Right cardiac atrium (tissue), 5 donors: ENCODE data around the gene AMBP. TPM values are rescaled to one million over a fixed set of nuclear protein-coding genes. Genes with fewer than 3 reads are reported as not detected.
"Not testable (repeated sequence)": the region's sequence is repeated elsewhere in the genome, so short reads cannot be mapped to it uniquely, and the experiment has no call there.

Source experiments
- ATAC-seq, 2 donors: fragments of 200-7000 bp; cut with Tn5 transposase; one replicate each; pipeline versions ENCODE4 v1.8.0 to v1.9.1; 2020; ENCODE audit warnings: moderate library complexity in 2 of 2, mild to moderate bottlenecking in 1 of 2
- DNase-seq, 3 donors: peaks; one replicate each; pipeline ENCODE4 v3.0.0-alpha.2; 2020
- H3K27ac ChIP-seq: one replicate; pipeline ENCODE4 v1.5.1; 2013; ENCODE audit warnings: mild to moderate bottlenecking, low read length, control low read depth, moderate library complexity
- H3K27me3 ChIP-seq: one replicate; pipeline ENCODE4 v1.6.1; 2013; ENCODE audit not compliant: control insufficient read depth, insufficient read depth
- H3K4me1 ChIP-seq: one replicate; pipeline ENCODE4 v1.6.1; 2013; ENCODE audit warnings: low read length; ENCODE audit not compliant: control insufficient read depth, insufficient read depth
- H3K4me3 ChIP-seq: one replicate; pipeline ENCODE4 v1.5.1; 2013; ENCODE audit warnings: low read length, control low read depth
- H3K9me3 ChIP-seq: one replicate; pipeline ENCODE4 v1.6.1; 2013; ENCODE audit warnings: low read length; ENCODE audit not compliant: control insufficient read depth
- WGBS: extraction: QIAGEN DNeasy Blood & Tissue Kit; methylation state at CpG from one replicate; pipeline ENCODE4 v1.1.7; 2013; 5-methylcytosine and 5-hydroxymethylcytosine counted together
- intact Hi-C, 4 donors: fragments of 100-400 bp; cut with DNase I; formaldehyde crosslinking; loops; one replicate each; pipeline versions ENCODE4 v1.11.0 to v1.14.0; 2022 to 2023
- polyA plus RNA-seq: library from polyadenylated mRNA; stranded (reverse); fragments of 200-250 nt; gene quantifications from one replicate; pipeline ENCODE4 v1.2.3, GENCODE V29; 2013
- total RNA-seq, 4 donors: library from RNA; stranded (reverse); fragmentation: NEBNext Ultra II Directional; extraction: Animal tissue kit (Norgen Biotek cat#: 25700); gene quantifications; one replicate each; pipeline ENCODE4 v1.2.1, GENCODE V29; 2021
- donor health status: healthy with polysubstance abuse.
- donor health status: DM: no; HTN: yes; CAD: no.
- donor health status: DM: no; HTN: no; CAD: no.
- donor health status: DM: no; HTN: yes; CAD: no; lungs with severe emphysema.
- donor health status: DM: yes; HTN: yes; CAD: no.

Gene AMBP
- total and polyA plus RNA-seq, 5 donors = 0.11 to 0.81 TPM; not detected in 3

GRCh38 chr9:114088571-114089170 is 10.6 kb upstream of the AMBP start:
- no peaks in the 10 kb centered on the region for H3K4me1 ChIP-seq
- no peak overlapping the region for H3K4me3 ChIP-seq
- DNase-seq (peak in 1 of 3 donors; percentile 16), ATAC-seq (no peak)
- intact Hi-C loops = no loop called here
- H3K27me3 ChIP-seq = no peaks in the 10 kb centered on the region
- H3K27ac ChIP-seq = no peak overlapping the region
- no peaks in the 10 kb centered on the region for H3K9me3 ChIP-seq
- 94% methylated on average over 7 of the region's 7 CpGs for WGBS

- WGBS = 80% methylated on average over 7 of the region's 7 CpGs
- DNase-seq = no peak
- no peak for ATAC-seq
- intact Hi-C loops = no loop called here
- Histone ChIP-seq H3K27ac (no peak overlapping the region), H3K9me3 (no peaks in the 10 kb centered on the region), H3K4me1 (no peaks in the 10 kb centered on the region), H3K27me3 (no peaks in the 10 kb centered on the region), H3K4me3 (no peak overlapping the region)
Observed at GRCh38 chr9:114087721-114088120, 9.6 kb upstream of the AMBP start.

DNA sequence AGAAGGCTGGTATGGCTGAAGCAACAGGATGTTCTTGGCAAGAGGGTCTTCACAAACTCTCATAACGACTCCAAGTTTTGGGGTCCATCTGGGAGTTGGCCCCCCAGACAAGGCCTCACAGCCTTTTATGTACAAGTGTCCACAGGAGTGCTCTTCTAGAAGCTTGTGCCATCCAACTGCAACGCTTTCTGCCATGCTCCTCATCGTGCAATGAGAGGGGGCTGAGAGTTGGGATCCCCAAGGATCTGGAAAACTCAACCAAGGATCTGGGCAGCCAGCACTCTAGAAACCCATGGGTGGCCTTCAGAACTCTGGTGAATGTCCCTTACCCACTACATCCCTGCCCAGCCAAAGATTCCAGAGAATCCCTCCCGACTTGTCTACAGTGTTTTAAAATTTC is 8.5 kb upstream of the AMBP start:
- DNase-seq = no peak
- intact Hi-C loops = no loop called here
- 94% methylated on average over 4 of the region's 4 CpGs for WGBS

DNA sequence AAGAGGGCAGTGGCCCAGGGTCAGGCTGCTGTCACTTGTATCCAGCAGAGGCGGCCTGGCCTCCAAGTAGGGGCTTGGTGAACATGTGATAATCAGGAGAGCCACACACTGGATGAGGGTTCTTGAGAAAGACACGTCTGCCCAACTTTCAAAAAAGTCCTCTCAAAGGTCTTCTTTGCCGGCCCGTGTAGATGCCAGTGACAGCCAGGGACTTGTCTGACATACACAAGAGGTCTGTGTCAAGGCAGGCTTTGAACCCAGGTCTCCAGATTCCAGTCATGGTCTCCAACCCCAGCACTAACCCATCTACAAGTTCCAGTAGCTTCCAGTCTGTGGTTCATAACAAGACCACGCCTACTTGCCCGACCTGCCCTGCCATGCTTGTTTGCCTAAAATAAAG is 7.9 kb upstream of the AMBP start:
- Histone ChIP-seq H3K27me3 (no peaks in the 10 kb centered on the region), H3K27ac (no peak overlapping the region), H3K4me3 (no peak overlapping the region), H3K4me1 (no peaks in the 10 kb centered on the region), H3K9me3 (no peaks in the 10 kb centered on the region)
- 92% methylated on average over 6 of the region's 6 CpGs for WGBS
- ATAC-seq (no peak), DNase-seq (no peak)
- intact Hi-C loops = no loop called here

More for the DNA sequence above, 8.5 kb upstream of the AMBP start:
- no peaks in the 10 kb centered on the region for H3K4me1 ChIP-seq
- H3K27ac ChIP-seq = no peak overlapping the region
- H3K27me3 ChIP-seq = no peaks in the 10 kb centered on the region
- H3K9me3 ChIP-seq = no peaks in the 10 kb centered on the region
- ATAC-seq = no peak
- no peak overlapping the region for H3K4me3 ChIP-seq

DNA sequence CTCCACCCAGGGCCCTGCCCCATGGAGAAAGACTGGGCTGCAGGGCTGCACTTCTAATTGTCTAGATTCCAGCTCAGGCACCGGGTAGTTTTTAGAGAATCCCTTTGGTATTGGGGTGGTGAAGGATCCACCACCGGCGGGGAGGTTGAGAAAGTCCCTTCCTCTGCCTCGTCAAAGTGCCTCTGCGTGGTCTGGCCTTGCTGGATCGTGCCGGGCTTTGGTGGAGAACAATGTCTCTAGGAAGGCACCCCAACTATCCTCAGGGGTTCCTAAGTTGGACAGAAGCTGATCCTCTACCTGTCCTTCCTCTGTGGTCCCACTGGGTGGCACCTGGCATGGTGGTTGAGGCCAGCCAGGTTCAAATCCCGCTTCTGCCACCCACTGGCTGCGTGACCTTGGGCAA is 7.3 kb upstream of the AMBP start:
- intact Hi-C loops = no loop called here
- ATAC-seq (no peak), DNase-seq (peak in 1 of 3 donors; percentile 25)
- WGBS = 88% methylated on average over 9 of the region's 9 CpGs
- Histone ChIP-seq H3K4me3 (no peak overlapping the region), H3K4me1 (no peaks in the 10 kb centered on the region), H3K27ac (no peak overlapping the region), H3K27me3 (no peaks in the 10 kb centered on the region), H3K9me3 (no peaks in the 10 kb centered on the region)

DNA sequence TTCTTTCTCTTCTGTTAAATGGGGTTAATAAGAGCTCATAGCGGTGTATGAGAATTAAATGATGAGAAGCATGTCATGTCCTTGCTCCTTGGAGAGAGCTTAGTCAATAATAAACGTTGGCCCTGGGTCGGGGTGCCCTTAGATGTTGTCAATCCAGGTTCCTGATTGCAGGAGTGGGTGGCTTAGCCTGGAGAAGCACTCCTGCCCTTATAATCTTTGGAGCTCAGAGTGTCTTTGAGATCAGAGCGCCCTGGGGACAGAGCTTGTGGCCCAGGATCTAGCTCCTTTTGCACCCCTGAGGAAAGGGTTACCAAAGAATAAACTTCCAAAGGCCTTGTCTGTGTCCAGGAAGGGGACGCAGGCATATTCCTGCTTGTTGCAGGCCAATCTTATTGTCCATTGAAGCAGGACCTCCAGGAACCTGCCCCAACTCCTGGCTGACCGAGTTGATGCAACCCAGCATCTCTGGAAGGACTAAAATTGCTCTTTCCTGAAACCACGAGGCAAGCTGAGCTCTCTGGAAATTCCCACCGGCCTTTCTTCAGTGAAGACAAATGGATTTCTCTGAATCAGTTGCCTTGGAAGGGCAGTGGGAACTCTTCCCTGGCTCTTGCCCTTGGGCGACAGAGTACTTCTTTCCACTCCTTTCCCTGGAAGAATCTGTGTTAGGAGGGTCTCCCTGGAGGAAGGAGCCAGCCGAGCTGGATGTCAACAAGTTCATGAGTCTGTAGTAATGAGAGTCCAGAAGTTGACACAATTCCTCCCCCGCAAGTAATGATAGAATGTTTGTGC is 6.4 kb upstream of the AMBP start:
- Histone ChIP-seq H3K27me3 (no peaks in the 10 kb centered on the region), H3K4me1 (no peaks in the 10 kb centered on the region), H3K9me3 (no peaks in the 10 kb centered on the region), H3K4me3 (no peak overlapping the region), H3K27ac (no peak overlapping the region)
- WGBS = 70% methylated on average over 11 of the region's 11 CpGs
- intact Hi-C loops = loop anchor here in 3 of 4 donors (5.0 kb wide), 1 partner anchor 208 kb away; no protein-coding TSS in a partner anchor
- DNase-seq (peak in 1 of 3 donors; percentile 57), ATAC-seq (no peak)

- ATAC-seq (no peak), DNase-seq (no peak)
- WGBS = 88% methylated on average over 6 of the region's 6 CpGs
- Histone ChIP-seq H3K27ac (no peak overlapping the region), H3K27me3 (no peaks in the 10 kb centered on the region), H3K4me3 (no peak overlapping the region), H3K4me1 (no peaks in the 10 kb centered on the region), H3K9me3 (no peaks in the 10 kb centered on the region)
- intact Hi-C loops = loop anchor here in 3 of 4 donors (5.0 kb wide), 1 partner anchor 209 kb away; no protein-coding TSS in a partner anchor
Observed at GRCh38 chr9:114083666-114084065, 5.6 kb upstream of the AMBP start.

DNA sequence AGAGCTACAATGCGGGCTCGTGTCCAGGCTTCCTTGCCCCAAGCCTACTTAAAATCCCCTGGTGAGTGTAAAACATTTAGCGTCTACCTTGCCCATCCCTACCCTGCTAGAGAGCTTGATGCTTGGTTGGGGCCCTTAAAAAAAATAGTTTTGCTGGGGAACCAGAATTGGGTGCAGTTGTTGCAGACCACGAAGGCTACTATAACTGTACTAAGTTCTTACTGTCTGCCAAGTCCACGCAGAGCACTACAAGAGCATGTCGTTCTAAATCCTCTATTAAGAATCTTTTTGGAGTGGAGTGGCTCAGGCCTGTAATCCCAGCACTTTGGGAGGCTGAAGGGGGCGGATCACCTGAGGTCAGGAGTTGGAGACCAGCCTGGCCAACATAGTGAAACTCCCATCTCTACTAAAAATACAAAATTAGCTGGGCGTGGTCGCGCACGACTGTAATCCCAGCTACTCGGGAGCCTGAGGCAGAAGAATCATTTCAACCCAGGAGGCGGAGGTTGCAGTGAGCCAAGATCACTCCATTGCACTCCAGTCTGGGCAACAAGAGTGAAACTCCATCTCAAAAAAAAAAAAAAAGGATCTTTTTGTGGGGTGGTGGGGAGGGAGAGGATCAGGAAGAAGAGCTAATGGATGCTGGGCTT is 4.8 kb upstream of the AMBP start:
- intact Hi-C loops = loop anchor here in 3 of 4 donors (5.0 kb wide), 1 partner anchor 209 kb away; no protein-coding TSS in a partner anchor
- H3K4me3 ChIP-seq, H3K27ac ChIP-seq, H3K27me3 ChIP-seq, H3K4me1 ChIP-seq, H3K9me3 ChIP-seq: not testable (repeated sequence)
- ATAC-seq (peak in 1 of 2 donors; percentile 12), DNase-seq (peak in 1 of 3 donors; percentile 8)
- 53% methylated on average over 13 of the region's 13 CpGs for WGBS

GRCh38 chr9:114082017-114082762 is 4.1 kb upstream of the AMBP start:
- DNase-seq (peak; percentile 82 to 92 (median 87)), ATAC-seq (peak; percentile 88 to 90)
- Histone ChIP-seq H3K27ac (no peak overlapping the region), H3K4me1 (no peaks in the 10 kb centered on the region), H3K9me3 (no peaks in the 10 kb centered on the region), H3K27me3 (no peaks in the 10 kb centered on the region), H3K4me3 (no peak overlapping the region)
- WGBS = 49% methylated on average over 10 of the region's 10 CpGs
- intact Hi-C loops = loop anchor here in 3 of 4 donors (5.0 kb wide), 1 partner anchor 210 kb away; no protein-coding TSS in a partner anchor

DNA sequence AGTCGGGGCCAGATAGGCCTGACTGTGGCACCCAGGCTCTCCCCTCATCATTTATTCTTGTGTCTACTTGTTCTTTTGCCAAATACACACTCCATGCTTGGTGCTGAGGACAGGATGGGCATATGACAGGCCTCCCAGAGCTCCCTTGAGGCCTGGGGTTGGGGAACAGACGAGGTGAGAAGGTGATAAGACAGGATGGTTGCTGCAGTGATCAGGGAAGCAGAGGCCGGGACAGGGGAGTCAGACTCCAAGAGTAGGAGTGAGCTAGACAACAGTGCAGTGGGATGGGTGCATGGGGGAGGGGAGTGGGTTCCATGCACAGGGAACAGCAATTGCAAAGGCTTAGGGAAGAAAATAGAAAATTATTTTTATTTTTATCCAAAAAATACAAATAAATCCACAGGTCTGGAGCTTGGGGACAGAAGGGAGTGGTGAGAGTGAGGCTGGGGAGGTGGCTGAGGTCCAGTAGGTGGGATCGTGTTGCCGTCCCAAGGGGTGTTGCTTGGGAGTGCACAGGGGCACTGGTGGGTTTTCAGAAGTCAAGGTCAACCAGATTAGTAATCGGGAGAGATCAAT is 3.4 kb upstream of the AMBP start:
- 83% methylated on average over 6 of the region's 6 CpGs for WGBS
- Histone ChIP-seq H3K9me3 (no peaks in the 10 kb centered on the region), H3K27me3 (no peaks in the 10 kb centered on the region), H3K27ac (no peak overlapping the region), H3K4me3 (no peak overlapping the region), H3K4me1 (no peaks in the 10 kb centered on the region)
- no peak for ATAC-seq
- DNase-seq = peak in 1 of 3 donors; percentile 6
- intact Hi-C loops = loop anchor here in 3 of 4 donors (5.0 kb wide), 1 partner anchor 211 kb away; no protein-coding TSS in a partner anchor
